ENCODE results near the gene PLAGL1.

DNA sequence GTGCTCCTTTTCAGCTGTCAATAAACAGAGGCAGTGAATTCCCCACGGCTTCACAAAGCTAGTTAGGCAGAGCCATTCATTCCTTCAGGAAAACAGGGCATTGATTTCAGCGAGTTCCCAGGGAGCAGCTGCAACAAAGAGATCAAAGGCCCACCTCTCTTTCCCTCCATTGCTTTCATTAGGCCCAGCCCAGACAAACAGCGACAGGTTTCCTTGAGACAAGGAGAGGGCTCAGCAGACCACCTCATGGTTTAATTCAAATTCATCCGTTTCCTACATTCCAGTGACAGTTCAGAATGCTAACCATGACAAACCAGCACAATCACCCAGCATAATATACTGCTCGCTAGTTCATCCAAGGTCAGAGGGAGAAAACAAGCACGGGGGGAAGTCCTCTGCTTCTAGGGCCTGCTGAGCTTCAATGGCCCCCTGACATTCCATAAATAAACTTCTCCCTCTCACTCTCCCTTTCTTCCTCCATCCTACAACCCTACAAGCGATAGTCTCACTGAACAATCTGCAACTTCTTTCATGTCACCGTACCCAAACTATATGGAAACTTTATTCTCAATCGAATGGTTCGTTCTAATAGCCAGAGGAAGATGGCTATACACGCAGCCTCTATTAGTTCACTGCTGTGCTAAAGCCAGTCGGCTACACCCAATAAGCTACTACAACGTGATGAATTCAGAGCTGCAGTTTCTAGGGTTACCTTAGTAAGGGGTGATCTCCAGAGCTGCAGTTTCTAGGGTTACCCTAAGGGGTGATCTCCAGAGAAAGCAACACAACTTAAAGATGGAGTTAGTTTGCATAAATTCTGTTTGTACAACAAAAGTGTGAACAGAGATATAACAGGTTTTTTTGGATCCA lies 34.7 kb downstream of the PLAGL1 start:
- TF ChIP-seq, protein P1, sequence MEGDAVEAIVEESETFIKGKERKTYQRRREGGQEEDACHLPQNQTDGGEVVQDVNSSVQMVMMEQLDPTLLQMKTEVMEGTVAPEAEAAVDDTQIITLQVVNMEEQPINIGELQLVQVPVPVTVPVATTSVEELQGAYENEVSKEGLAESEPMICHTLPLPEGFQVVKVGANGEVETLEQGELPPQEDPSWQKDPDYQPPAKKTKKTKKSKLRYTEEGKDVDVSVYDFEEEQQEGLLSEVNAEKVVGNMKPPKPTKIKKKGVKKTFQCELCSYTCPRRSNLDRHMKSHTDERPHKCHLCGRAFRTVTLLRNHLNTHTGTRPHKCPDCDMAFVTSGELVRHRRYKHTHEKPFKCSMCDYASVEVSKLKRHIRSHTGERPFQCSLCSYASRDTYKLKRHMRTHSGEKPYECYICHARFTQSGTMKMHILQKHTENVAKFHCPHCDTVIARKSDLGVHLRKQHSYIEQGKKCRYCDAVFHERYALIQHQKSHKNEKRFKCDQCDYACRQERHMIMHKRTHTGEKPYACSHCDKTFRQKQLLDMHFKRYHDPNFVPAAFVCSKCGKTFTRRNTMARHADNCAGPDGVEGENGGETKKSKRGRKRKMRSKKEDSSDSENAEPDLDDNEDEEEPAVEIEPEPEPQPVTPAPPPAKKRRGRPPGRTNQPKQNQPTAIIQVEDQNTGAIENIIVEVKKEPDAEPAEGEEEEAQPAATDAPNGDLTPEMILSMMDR (conservative IDR thresholded peaks at IDR 0.05; ENCODE audit: low read depth, low read length), result no peak
- no peak for TF ChIP-seq EZH2 (IDR thresholded peaks at IDR 0.05; ENCODE audit: borderline replicate concordance, low read depth, low read length, poor library complexity, severe bottlenecking)

Data from A673 (cell line).